Cardiac fibroblast (primary cell): Measurements from ENCODE around the gene UQCRQ.

Experiments used
- DNase-seq, 2 donors: peaks; one replicate each; pipeline versions ENCODE4 v3.0.0 to v3.0.0-alpha.2; 2010; ENCODE audit warnings: low read depth in 2 of 2
- H3K4me3 ChIP-seq, 2 donors: replicated peaks in 1 of 2; 1 replicate in 1 of 2; 2 replicates in 1 of 2; pipeline ENCODE4 v1.5.1; 2011; ENCODE audit warnings: low read depth in 2 of 2, low read length in 2 of 2, mild to moderate bottlenecking in 2 of 2, moderate library complexity in 1 of 2
- CTCF ChIP-seq: IDR thresholded peaks from one replicate; pipeline ENCODE4 v1.5.1; 2011; ENCODE audit warnings: low read depth, mild to moderate bottlenecking, low read length, inconsistent platforms

Gene UQCRQ

GRCh38 chr5:132840896-132841295 is 25.5 kb upstream of the UQCRQ start:
- DNase-seq = no peak
- no peak for TF ChIP-seq CTCF
- H3K4me3 ChIP-seq = no peak overlapping the region

- H3K4me3 ChIP-seq = no peak overlapping the region
- peak; percentile 47 to 58 for DNase-seq
- no peak for TF ChIP-seq CTCF
These were observed 25.1 kb upstream of the UQCRQ start for GRCh38 chr5:132841305-132841704.

- DNase-seq = no peak
- TF ChIP-seq CTCF = no peak
- H3K4me3 ChIP-seq = no peak overlapping the region
These were observed 18.2 kb upstream of the UQCRQ start for GRCh38 chr5:132848270-132848669.

- TF ChIP-seq CTCF = no peak
- H3K4me3 ChIP-seq = no peak overlapping the region
- no peak for DNase-seq
These were observed 17.1 kb upstream of the UQCRQ start for GRCh38 chr5:132849347-132849746.

GRCh38 chr5:132850066-132850465 is 16.4 kb upstream of the UQCRQ start:
- H3K4me3 ChIP-seq = no peak overlapping the region
- peak in 1 of 2 donors; percentile 31 for DNase-seq
- no peak for TF ChIP-seq CTCF

- no peak overlapping the region for H3K4me3 ChIP-seq
- no peak for TF ChIP-seq CTCF
- no peak for DNase-seq
These were observed 13.1 kb upstream of the UQCRQ start for GRCh38 chr5:132853323-132853722.

GRCh38 chr5:132853790-132854189 is 12.7 kb upstream of the UQCRQ start:
- no peak for TF ChIP-seq CTCF
- DNase-seq = no peak
- H3K4me3 ChIP-seq = no peak overlapping the region
